Mesodermal cell (in vitro differentiated cells): ENCODE measurements around the gene INPP4B.

Source experiments
- H3K27ac ChIP-seq: 2 replicates; pipeline ENCODE4 v1.7.0; 2013; ENCODE audit warnings: mild to moderate bottlenecking, low read depth, low read length, moderate library complexity; ENCODE audit not compliant: severe bottlenecking
- H3K36me3 ChIP-seq: 2 replicates; pipeline ENCODE4 v1.7.1; 2013; ENCODE audit warnings: mild to moderate bottlenecking, low read length, moderate library complexity; ENCODE audit not compliant: control insufficient read depth, insufficient read depth
- H3K4me1 ChIP-seq: one replicate; pipeline ENCODE4 v1.7.1; 2013; ENCODE audit warnings: mild to moderate bottlenecking, low read length; ENCODE audit not compliant: insufficient read depth, control insufficient read depth, poor library complexity, severe bottlenecking
- H3K4me3 ChIP-seq: 2 replicates; pipeline ENCODE4 v1.7.0; 2013; ENCODE audit warnings: low read length, control low read depth, mild to moderate bottlenecking; ENCODE audit not compliant: insufficient read depth, poor library complexity, severe bottlenecking; ENCODE audit errors: extremely low read depth
- H3K9me3 ChIP-seq: 2 replicates; pipeline ENCODE4 v1.7.1; 2013; ENCODE audit warnings: mild to moderate bottlenecking, low read length, moderate library complexity; ENCODE audit not compliant: control insufficient read depth
- WGBS, 2 experiments: methylation state at CpG; one replicate each; pipeline ENCODE4 v1.1.5; 2013; ENCODE audit warnings: missing lambda C conversion rate in 2 of 2; ENCODE audit not compliant: insufficient coverage in 2 of 2; 5-methylcytosine and 5-hydroxymethylcytosine counted together

Gene INPP4B

DNA sequence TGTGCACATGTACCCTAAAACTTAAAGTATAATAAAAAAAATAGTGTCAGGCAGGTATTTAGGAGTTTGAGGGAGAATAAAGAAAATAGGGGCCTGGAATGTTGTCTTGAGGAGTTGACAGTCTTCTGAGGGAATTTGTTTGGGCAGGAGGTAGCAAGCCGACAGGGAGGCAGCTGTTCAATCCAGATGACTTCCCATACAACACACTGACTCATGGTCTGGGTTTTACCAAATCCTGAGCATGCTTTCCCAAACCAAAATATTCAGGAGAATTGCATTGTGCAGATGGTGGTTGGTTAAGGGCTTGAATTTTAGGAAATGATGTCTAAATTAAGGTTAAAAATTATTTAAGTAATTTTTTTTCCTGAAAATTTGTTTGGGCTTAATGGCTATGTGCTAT is 430.0 kb downstream of the INPP4B start:
- Histone ChIP-seq H3K9me3 (no peaks in the 10 kb centered on the region), H3K36me3 (no peaks in the 10 kb centered on the region), H3K4me1 (peaks cover 4% of the 10 kb centered on the region), H3K4me3 (no peak overlapping the region), H3K27ac (no peak overlapping the region)
- WGBS, 2 experiments: 80% methylated on average over 1 of the region's 1 CpG; no CpG with 5 or more reads in 1 of the 2 experiments

DNA sequence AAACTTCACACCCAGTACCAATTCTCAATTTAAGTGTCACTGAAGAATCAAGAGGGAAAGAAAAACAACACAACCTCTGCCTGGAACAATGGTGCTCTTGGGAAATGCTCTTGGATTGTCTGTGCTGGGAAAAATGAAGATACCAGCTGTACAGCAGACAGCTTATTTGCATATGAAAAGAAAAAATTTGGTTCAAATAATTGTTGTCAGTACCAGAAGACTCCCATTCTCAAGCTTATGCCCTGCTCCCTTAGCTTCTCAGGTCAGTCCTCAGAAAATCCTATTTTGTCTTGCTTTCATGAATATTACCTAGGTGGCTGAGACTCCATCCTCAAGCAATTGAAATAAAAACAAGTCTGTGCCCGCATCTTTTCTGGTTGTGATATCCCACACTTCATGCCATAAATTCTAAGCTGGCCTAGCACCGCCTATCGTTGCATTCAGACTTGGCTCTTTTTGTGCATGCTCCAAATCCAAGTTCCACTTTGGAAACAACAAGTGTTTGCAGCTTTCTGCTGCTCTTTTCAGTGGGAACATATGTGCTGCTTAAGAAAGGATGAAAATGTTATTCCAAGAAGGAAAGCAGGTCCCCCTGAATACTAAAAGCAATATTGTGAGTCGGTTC is 431.6 kb downstream of the INPP4B start:
- Histone ChIP-seq H3K4me1 (peaks cover 4% of the 10 kb centered on the region), H3K9me3 (no peaks in the 10 kb centered on the region), H3K4me3 (no peak overlapping the region), H3K27ac (no peak overlapping the region), H3K36me3 (no peaks in the 10 kb centered on the region)
- 79 to 89% methylated on average over 3 to 4 of the region's 4 CpGs for WGBS, 2 experiments

DNA sequence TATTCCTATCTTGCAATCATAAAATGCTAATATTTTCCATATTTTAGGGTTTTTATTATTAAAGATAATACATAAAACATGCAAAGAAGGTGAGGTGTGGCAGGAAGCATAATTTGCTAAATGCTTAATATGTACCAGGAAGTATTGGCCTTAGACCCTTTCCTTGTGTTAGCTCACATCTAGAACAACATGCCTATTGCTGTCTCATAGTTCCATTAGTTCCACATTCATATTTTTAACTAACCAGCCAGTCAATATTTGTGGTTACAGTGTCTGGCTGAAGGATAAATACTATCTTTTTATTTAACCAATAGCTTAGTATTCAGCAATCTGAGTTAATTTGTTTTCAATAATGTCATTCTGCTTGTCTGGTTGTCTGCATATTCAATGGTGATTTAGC is 432.6 kb downstream of the INPP4B start:
- Histone ChIP-seq H3K4me3 (no peak overlapping the region), H3K27ac (no peak overlapping the region), H3K9me3 (no peaks in the 10 kb centered on the region), H3K36me3 (no peaks in the 10 kb centered on the region), H3K4me1 (peaks cover 4% of the 10 kb centered on the region)

DNA sequence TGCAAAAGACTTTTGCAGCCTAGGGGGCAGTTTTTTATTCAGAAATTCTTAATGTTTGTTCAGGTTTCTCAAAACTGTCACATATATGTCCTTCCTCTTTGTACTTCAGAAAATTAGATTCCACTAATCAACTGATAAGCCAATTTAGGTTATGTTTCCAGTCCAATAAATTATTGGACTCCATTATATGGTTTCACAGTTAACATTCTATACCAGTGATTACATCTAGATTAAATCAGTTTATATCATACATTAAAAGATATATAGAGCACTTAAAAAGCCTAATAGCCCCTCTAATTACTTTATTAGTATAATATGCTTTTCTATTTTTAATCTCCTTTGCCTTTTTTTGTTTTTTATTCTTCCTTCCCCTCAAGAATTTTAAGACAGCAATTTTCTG is 434.1 kb downstream of the INPP4B start:
- H3K4me3 ChIP-seq: no peak overlapping the region
- no peaks in the 10 kb centered on the region for H3K36me3 ChIP-seq
- H3K4me1 ChIP-seq: peaks cover 15% of the 10 kb centered on the region
- H3K27ac ChIP-seq: no peak overlapping the region
- H3K9me3 ChIP-seq: no peaks in the 10 kb centered on the region

DNA sequence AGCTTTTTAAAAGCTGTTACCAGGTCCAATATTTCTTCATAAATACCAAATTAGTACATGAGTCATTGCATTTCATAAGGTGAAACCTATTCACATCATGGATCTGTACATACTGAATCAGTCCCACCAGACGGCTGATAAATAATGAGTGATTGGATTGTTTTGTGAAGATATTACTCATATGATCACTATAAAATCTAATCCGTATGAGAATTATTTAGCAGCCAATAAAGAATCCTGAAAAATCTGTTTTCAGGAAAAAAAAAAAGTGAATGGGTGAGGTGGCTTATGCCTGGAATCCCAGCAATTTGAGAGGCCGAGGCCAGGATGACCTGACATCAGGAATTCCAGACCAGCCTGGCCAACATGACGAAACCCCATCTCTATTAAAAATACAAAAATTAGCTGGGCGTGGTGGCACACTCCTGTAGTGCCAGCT is 438.1 kb downstream of the INPP4B start:
- Histone ChIP-seq H3K4me3 (no peak overlapping the region), H3K4me1 (peaks cover 32% of the 10 kb centered on the region), H3K9me3 (no peaks in the 10 kb centered on the region), H3K27ac (peak overlapping the region; percentile 45), H3K36me3 (no peaks in the 10 kb centered on the region)
- WGBS, 2 experiments: 72% methylated on average over 3 of the region's 5 CpGs; no CpG with 5 or more reads in 1 of the 2 experiments

DNA sequence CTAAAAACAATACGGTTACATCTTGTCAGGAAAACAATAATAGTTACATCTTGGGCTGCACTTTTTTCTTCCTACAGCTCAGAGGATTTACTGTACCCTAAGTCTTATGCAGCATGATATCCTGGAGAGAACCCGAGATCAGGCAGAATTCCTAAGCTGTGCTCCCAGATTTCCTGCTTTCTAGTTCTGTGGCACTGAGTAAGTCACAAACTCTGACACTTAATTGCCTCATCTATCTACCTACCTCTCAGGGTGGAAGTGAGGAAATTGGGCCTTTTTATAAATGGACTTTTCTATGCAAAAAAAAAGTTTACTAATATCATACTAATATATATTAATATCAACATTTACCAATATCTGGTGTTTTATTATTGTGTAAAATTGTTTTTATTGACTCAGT is 438.5 kb downstream of the INPP4B start:
- Histone ChIP-seq H3K36me3 (no peaks in the 10 kb centered on the region), H3K4me1 (peaks cover 33% of the 10 kb centered on the region), H3K27ac (no peak overlapping the region), H3K4me3 (no peak overlapping the region), H3K9me3 (no peaks in the 10 kb centered on the region)
- WGBS, 2 experiments: 79 to 100% methylated on average over 1 of the region's 2 CpGs

DNA sequence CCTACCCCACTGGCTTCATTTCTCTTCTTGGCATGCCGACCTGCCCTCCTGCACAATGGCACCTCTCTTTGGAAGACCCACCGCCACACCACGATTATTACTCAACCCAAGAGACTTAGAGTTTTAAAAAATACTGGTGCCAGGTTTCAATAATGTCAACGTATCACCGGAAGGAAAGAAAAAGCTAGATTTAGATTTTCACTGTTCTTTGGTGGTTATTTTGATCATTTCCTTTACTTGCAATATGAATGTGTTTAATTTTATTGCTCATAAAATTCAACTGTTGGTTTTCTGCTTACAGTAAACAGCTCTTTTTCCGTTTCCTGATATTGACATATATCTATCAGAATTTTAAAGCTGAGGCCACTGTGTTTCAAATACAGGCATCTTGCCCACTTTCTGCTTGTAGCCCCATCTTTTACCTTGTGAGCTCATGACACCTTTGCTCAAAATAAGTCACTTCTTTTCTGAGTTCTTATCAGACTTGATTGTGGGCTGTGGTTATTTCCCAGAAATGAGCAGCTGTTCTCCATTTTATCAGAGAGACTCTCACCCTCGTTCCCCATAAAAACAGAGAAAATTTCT is 439.1 kb downstream of the INPP4B start:
- Histone ChIP-seq H3K36me3 (no peaks in the 10 kb centered on the region), H3K4me3 (no peak overlapping the region), H3K4me1 (peaks cover 39% of the 10 kb centered on the region), H3K27ac (no peak overlapping the region), H3K9me3 (no peaks in the 10 kb centered on the region)
- 84 to 100% methylated on average over 1 to 2 of the region's 7 CpGs for WGBS, 2 experiments

DNA sequence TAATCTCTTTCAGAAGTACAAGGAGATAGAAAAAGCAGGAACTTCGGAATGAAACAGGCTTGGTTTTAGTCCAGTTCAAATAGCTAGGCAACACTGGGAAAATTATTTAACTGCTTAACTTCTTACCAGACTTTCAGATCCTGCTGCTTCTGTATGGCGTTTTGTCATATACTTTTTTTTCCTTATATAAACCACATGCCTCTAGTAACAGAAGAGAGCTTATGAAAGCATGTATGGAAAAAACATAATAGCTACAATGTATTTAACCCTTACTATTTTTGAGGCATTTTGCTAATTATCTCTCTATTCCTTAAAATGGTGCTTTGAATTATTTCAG is 439.6 kb downstream of the INPP4B start:
- Histone ChIP-seq H3K27ac (peak overlapping the region; percentile 86), H3K36me3 (no peaks in the 10 kb centered on the region), H3K4me3 (no peak overlapping the region), H3K9me3 (no peaks in the 10 kb centered on the region), H3K4me1 (peaks cover 41% of the 10 kb centered on the region)
- 50% methylated on average over 1 of the region's 2 CpGs for WGBS, 2 experiments

DNA sequence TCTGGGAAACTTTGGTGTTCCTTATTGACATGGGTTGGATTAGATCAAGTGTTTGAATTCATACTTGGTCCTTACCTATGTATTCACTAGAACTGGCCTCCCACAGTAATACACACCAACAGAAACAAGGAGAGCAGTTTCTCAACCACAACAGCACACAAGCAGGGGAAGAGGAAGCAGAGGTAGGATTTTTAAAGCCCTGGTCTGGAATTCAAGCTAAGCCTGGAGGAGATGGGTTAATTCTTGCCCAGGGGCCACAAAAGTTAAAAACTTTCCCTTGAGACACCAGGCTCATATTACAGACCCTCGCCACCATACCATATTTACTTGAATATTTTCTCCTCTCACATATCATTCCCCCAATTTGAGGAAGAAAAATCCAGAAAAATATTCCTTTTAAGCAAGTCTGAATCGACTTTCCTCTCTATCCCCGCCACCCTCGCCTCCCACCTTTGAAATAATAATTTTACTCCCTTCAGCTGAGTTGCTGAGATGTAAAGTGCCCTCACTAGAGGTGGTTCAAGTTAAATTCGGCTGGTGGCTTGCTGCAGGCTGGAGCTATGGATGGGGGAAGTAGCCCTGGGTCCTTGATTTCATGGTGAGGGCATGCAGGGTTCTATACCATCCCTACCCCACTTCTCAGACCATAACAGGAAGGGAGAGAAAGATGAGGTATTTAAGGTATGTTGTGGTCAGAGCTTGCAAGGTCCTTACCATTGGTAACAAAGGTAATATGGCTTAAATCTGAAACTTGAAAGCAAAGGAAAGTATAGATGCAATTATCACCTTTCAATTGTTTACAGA is 440.2 kb downstream of the INPP4B start:
- H3K27ac ChIP-seq: peak overlapping the region; percentile 86
- WGBS, 2 experiments: 38 to 55% methylated on average over 1 to 3 of the region's 5 CpGs
- H3K4me3 ChIP-seq: peak overlapping the region; percentile 26
- no peaks in the 10 kb centered on the region for H3K9me3 ChIP-seq
- no peaks in the 10 kb centered on the region for H3K36me3 ChIP-seq
- peaks cover 41% of the 10 kb centered on the region for H3K4me1 ChIP-seq

DNA sequence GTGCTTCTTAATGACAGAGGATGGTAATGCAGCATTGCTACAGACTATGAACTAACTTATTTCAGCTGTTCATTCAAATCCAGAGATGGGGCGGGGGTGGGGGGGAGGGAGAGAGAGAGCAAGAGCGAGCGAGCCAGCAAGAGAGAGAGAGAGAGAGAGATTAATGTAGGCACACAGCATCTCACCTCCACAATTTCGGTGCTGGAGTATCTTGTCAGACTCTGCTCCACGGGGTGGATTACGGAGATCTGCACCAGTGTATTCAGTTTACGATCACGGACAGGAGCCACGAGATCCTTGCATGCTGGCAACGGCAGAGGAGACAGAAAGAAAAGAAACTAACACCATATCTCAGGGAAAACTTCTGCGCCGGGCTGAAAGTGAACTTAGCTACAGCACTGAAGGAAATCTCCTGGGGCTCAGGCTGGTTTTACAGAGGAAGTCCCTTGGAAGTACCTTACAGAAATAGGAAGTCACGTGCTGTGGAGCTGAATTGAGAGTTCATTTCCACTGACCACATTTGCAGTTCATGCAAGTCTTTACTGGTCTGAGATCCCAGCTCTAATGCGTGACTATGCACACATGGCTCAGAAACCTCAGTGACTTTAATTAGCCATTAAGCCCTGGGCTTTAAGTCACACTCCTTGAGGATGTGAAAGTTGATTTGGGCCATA is 440.9 kb downstream of the INPP4B start:
- 30 to 32% methylated on average over 7 of the region's 14 CpGs for WGBS, 2 experiments
- Histone ChIP-seq H3K4me1 (peaks cover 41% of the 10 kb centered on the region), H3K9me3 (no peaks in the 10 kb centered on the region), H3K36me3 (no peaks in the 10 kb centered on the region), H3K4me3 (peak overlapping the region; percentile 26), H3K27ac (peak overlapping the region; percentile 86)
